ENCODE data around the gene DAP. TPM values are rescaled to one million over a fixed set of nuclear protein-coding genes. Genes with fewer than 3 reads are reported as not detected.
A peak's percentile ranks its signal among the peaks of the same experiment; 100 is the strongest.

Gene DAP
- total and polyA plus RNA-seq, 8 donors: 9.3 to 184 (median 91.0) TPM

GRCh38 chr5:10734832-10735523 lies 26.1 kb downstream of the DAP start:
- intact Hi-C loops (cut with DNase I; ENCODE audit: low total_unique reads): no loop called here
- H3K4me3 ChIP-seq: no peak overlapping the region

DNA sequence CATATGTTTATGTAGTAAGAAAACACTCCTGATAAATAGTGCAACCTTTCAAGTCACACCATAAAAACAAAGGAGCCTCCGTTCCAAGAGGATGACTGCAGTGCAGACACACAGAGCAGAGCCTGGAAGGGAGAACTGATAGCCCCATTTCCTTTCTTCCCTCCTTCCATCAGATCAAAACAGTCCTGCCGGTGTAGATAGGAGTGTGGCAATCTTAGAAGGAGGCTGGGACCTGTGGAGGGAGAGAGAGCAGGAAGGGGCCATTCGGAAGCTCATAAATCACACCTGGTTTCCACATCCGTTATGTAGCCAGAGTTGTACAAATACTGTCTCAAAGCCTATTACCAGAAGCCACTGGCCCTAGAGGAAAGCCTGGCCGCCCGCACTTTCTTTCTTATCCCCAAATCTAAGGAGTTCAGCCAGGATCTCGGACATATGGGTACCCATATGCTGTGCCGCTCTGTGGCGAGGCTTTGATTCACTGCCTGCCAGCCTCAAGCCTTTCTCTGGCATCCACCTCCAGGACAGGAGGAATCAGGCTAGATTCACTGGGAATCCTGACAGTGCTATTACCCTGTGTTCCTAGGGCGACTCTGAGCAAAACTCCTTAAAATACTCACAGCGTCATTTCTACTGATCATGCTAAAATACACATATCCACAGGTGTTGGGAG lies 26.9 kb downstream of the DAP start:
- H3K4me1 ChIP-seq: peaks cover 38 to 80% (median 49%) of the 10 kb centered on the region in 4 donors
- intact Hi-C loops (cut with DNase I; ENCODE audit: low total_unique reads): no loop called here
- peak overlapping the region in 3 of 5 donors; percentile 10 to 18 (median 18) for H3K27ac ChIP-seq
- DNase-seq: no peak
- no peaks in the 10 kb centered on the region for H3K9me3 ChIP-seq
- H3K27me3 ChIP-seq: no peaks in the 10 kb centered on the region
- TF ChIP-seq POLR2A (IDR thresholded peaks at IDR 0.05) (no peak), EP300 (IDR thresholded peaks at IDR 0.05) (no peak), POLR2AphosphoS5 (IDR thresholded peaks at IDR 0.05) (no peak), CTCF (IDR thresholded peaks at IDR 0.05) (no peak)
- H3K36me3 ChIP-seq: peaks cover 0 to 23% (median 16%) of the 10 kb centered on the region in 4 donors
- no peak overlapping the region for H3K4me3 ChIP-seq
- WGBS, 5 donors: 57 to 72% (median 63%) methylated on average over 11 of the region's 11 CpGs

More at GRCh38 chr5:10734832-10735523, 26.1 kb downstream of the DAP start:
- 74 to 79% (median 75%) methylated on average over 8 of the region's 8 CpGs for WGBS, 5 donors
- Histone ChIP-seq H3K36me3 (peaks cover 0 to 22% (median 16%) of the 10 kb centered on the region in 4 donors), H3K27me3 (no peaks in the 10 kb centered on the region), H3K9me3 (no peaks in the 10 kb centered on the region), H3K27ac (no peak overlapping the region), H3K4me1 (peaks cover 38 to 72% (median 47%) of the 10 kb centered on the region in 4 donors)
- no peak for TF ChIP-seq POLR2A (IDR thresholded peaks at IDR 0.05)
- TF ChIP-seq EP300 (IDR thresholded peaks at IDR 0.05): no peak
- TF ChIP-seq POLR2AphosphoS5 (IDR thresholded peaks at IDR 0.05): no peak
- TF ChIP-seq CTCF (IDR thresholded peaks at IDR 0.05): no peak
- no peak for DNase-seq

DNA sequence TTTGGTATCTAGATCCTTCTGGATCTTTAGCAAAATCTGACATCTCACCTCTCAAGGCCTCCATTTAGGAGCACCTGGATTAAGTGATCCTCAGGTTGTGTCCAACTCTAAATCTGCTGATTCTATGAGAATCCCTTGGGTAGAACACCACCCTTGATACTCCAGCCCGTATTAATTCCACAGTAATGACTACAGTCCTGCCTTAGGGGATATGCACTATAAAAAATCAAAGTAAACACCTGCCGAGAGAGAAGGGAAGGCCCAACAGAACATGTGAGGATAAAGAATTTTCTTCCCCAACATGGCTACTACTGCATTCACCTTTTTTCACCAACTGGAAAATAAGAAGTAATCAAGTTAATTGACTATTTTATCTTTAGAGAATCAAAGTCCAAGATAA lies 27.6 kb downstream of the DAP start:
- Histone ChIP-seq H3K4me1 (peaks cover 37 to 81% (median 48%) of the 10 kb centered on the region in 4 donors), H3K4me3 (no peak overlapping the region), H3K27me3 (no peaks in the 10 kb centered on the region), H3K27ac (no peak overlapping the region), H3K9me3 (no peaks in the 10 kb centered on the region), H3K36me3 (peaks cover 0 to 23% (median 15%) of the 10 kb centered on the region in 4 donors)
- intact Hi-C loops (cut with DNase I; ENCODE audit: low total_unique reads): no loop called here
- no peak for TF ChIP-seq POLR2AphosphoS5 (IDR thresholded peaks at IDR 0.05)
- TF ChIP-seq CTCF (IDR thresholded peaks at IDR 0.05): no peak
- TF ChIP-seq EP300 (IDR thresholded peaks at IDR 0.05): no peak
- no peak for TF ChIP-seq POLR2A (IDR thresholded peaks at IDR 0.05)
- DNase-seq: no peak
- 57 to 70% (median 61%) methylated on average over 2 of the region's 2 CpGs for WGBS, 5 donors

GRCh38 chr5:10731913-10732312 lies 29.1 kb downstream of the DAP start:
- no peak for DNase-seq
- intact Hi-C loops (cut with DNase I; ENCODE audit: low total_unique reads): no loop called here
- no peaks in the 10 kb centered on the region for H3K9me3 ChIP-seq
- no peak overlapping the region for H3K4me3 ChIP-seq
- H3K4me1 ChIP-seq: peaks cover 28 to 81% (median 43%) of the 10 kb centered on the region in 4 donors
- no peaks in the 10 kb centered on the region for H3K27me3 ChIP-seq
- peaks cover 0 to 21% (median 11%) of the 10 kb centered on the region in 4 donors for H3K36me3 ChIP-seq
- H3K27ac ChIP-seq: no peak overlapping the region
- WGBS, 5 donors: 94 to 100% (median 96%) methylated on average over 1 of the region's 1 CpG
- TF ChIP-seq CTCF (IDR thresholded peaks at IDR 0.05) (no peak), POLR2A (IDR thresholded peaks at IDR 0.05) (no peak), EP300 (IDR thresholded peaks at IDR 0.05) (no peak), POLR2AphosphoS5 (IDR thresholded peaks at IDR 0.05) (no peak)
